ENCODE results near the gene PPOX. TPM values are rescaled to one million over a fixed set of nuclear protein-coding genes. Genes with fewer than 3 reads are reported as not detected.

Gene PPOX
- total RNA-seq, 4 donors from 2014 or later, result 12.8 to 22.1 (median 15.8) TPM

DNA sequence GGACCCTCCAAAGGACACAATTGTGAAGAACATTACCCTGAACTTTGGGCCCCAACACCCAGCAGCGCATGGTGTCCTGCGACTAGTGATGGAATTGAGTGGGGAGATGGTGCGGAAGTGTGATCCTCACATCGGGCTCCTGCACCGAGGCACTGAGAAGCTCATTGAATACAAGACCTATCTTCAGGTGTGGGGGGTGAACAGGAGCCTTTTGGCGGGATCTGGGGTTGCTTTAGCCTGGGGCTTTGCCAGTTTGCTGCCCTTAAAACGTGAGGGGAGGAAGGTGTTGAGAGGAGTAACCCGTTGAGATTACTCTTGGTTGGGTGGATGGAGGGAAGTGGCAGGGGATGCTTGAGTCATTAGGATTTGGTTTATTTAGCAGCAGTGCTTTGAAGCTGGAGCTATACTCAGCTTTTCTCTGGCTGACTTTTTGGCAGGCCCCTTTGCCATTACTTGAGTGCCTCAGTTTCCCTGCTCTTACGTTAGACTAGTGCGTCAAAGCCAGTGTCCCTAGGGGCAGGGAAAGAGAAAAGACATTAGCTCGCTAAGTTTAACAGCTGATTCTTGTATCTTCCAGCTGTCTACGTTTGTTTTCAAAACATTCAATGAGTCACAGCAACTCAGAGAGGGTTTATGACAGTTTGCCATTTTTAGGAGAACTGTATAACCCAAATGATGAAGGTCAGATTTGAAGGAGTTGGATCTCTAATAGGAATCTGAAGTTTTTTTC lies 40.4 kb downstream of the PPOX start:
- H3K27me3 ChIP-seq, result no peaks in the 10 kb centered on the region
- DNase-seq (ENCODE audit: extremely low spot score), result no peak
- H3K36me3 ChIP-seq, result peaks cover 25 to 83% (median 68%) of the 10 kb centered on the region in 4 donors
- H3K9me3 ChIP-seq, result no peaks in the 10 kb centered on the region
- intact Hi-C loops (cut with DNase I), result no loop called here
- no peak for TF ChIP-seq POLR2A (IDR thresholded peaks at IDR 0.05; ENCODE audit: low read depth)
- TF ChIP-seq EP300 (IDR thresholded peaks at IDR 0.05), result no peak
- no peak for TF ChIP-seq POLR2AphosphoS5 (IDR thresholded peaks at IDR 0.05)
- no peak for TF ChIP-seq CTCF (IDR thresholded peaks at IDR 0.05)
- WGBS, result 68% methylated on average over 12 of the region's 12 CpGs
- peak overlapping the region in 1 of 4 donors; percentile 29 for H3K4me3 ChIP-seq
- H3K4me1 ChIP-seq, result peaks cover 63 to 78% (median 71%) of the 10 kb centered on the region in 4 donors
- peak overlapping the region; percentile 76 to 95 (median 86) for H3K27ac ChIP-seq (replicated peaks in 1 of 4)

- 55% methylated on average over 8 of the region's 8 CpGs for WGBS
Observed at GRCh38 chr1:161207173-161207572, 40.9 kb downstream of the PPOX start.

DNA sequence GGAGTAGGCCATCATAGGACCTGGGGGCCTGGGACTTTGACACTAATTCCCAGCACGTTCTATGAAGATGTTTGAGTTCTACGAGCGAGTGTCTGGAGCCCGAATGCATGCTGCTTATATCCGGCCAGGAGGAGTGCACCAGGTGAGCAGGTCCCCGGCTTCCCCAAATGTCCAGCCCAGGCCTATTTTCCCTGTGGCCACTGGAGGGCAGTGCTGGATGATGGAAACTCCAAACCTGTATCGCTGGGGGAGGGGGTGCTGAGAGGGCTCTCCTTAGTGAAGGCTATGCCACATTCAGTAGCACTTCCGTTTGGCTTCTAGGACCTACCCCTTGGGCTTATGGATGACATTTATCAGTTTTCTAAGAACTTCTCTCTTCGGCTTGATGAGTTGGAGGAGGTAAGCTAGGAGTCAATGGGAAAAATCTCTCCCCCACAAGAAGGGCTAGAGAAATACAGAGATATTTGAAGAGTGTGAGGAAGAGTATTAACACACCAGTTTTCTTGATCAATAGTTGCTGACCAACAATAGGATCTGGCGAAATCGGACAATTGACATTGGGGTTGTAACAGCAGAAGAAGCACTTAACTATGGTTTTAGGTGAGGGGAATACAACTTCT lies 43.7 kb downstream of the PPOX start:
- H3K4me3 ChIP-seq, result no peak overlapping the region
- intact Hi-C loops (cut with DNase I), result no loop called here
- DNase-seq (ENCODE audit: extremely low spot score), result no peak
- TF ChIP-seq POLR2A (IDR thresholded peaks at IDR 0.05; ENCODE audit: low read depth) (no peak), POLR2AphosphoS5 (IDR thresholded peaks at IDR 0.05) (peak in 1 of 2 donors; percentile 54), EP300 (IDR thresholded peaks at IDR 0.05) (no peak), CTCF (IDR thresholded peaks at IDR 0.05) (peak; percentile 85 to 96 (median 93))
- peak overlapping the region; percentile 76 to 95 (median 86) for H3K27ac ChIP-seq (replicated peaks in 1 of 4)
- no peaks in the 10 kb centered on the region for H3K27me3 ChIP-seq
- H3K4me1 ChIP-seq, result peaks cover 42 to 52% (median 47%) of the 10 kb centered on the region in 4 donors
- H3K9me3 ChIP-seq, result no peaks in the 10 kb centered on the region
- peaks cover 57 to 100% (median 89%) of the 10 kb centered on the region in 4 donors for H3K36me3 ChIP-seq
- 47% methylated on average over 9 of the region's 11 CpGs for WGBS

More at GRCh38 chr1:161207173-161207572, 40.9 kb downstream of the PPOX start:
- Histone ChIP-seq H3K4me1 (peaks cover 63 to 74% (median 69%) of the 10 kb centered on the region in 4 donors), H3K4me3 (peak overlapping the region in 3 of 4 donors; percentile 15 to 29 (median 16)), H3K27me3 (no peaks in the 10 kb centered on the region), H3K27ac (replicated peaks in 1 of 4) (peak overlapping the region; percentile 76 to 95 (median 86)), H3K36me3 (peaks cover 31 to 89% (median 74%) of the 10 kb centered on the region in 4 donors), H3K9me3 (no peaks in the 10 kb centered on the region)
- intact Hi-C loops (cut with DNase I), result no loop called here
- no peak for TF ChIP-seq CTCF (IDR thresholded peaks at IDR 0.05)
- TF ChIP-seq EP300 (IDR thresholded peaks at IDR 0.05), result peak; percentile 91
- peak; percentile 92 to 96 for TF ChIP-seq POLR2AphosphoS5 (IDR thresholded peaks at IDR 0.05)
- peak; percentile 29 for TF ChIP-seq POLR2A (IDR thresholded peaks at IDR 0.05; ENCODE audit: low read depth)
- peak; percentile 94 for DNase-seq (ENCODE audit: extremely low spot score)

- Histone ChIP-seq H3K9me3 (no peaks in the 10 kb centered on the region), H3K4me3 (no peak overlapping the region), H3K4me1 (peaks cover 8 to 11% (median 9%) of the 10 kb centered on the region in 4 donors), H3K27me3 (no peaks in the 10 kb centered on the region), H3K27ac (replicated peaks in 1 of 4) (peak overlapping the region in 3 of 4 donors; percentile 7 to 68 (median 52)), H3K36me3 (peaks cover 51 to 60% (median 58%) of the 10 kb centered on the region in 4 donors)
- intact Hi-C loops (cut with DNase I), result no loop called here
- 89% methylated on average over 9 of the region's 9 CpGs for WGBS
- no peak for DNase-seq (ENCODE audit: extremely low spot score)
- TF ChIP-seq CTCF (IDR thresholded peaks at IDR 0.05) (no peak), POLR2A (IDR thresholded peaks at IDR 0.05; ENCODE audit: low read depth) (no peak), POLR2AphosphoS5 (IDR thresholded peaks at IDR 0.05) (no peak), EP300 (IDR thresholded peaks at IDR 0.05) (no peak)
Observed at GRCh38 chr1:161214369-161214768, 48.1 kb downstream of the PPOX start.
